OCI-LY1 (cell line): Measurements from ENCODE around the gene FN1.

Source experiments
- EZH2 ChIP-seq: fragments of 200-600 bp; sonication (generic), shearing (Covaris generic); IDR thresholded peaks from 2 replicates; pipeline ENCODE4 v1.8.0; 2017; ENCODE audit warnings: borderline replicate concordance, mixed run types, mild to moderate bottlenecking, antibody characterized with exemption, low read length, moderate library complexity, mixed read lengths
- TF ChIP-seq, protein P1 (sequence below): fragments of 200-600 bp; sonication (generic), shearing (Covaris generic); IDR thresholded peaks from 2 replicates; pipeline ENCODE4 v1.5.1; 2017; ENCODE audit warnings: mild to moderate bottlenecking, antibody characterized with exemption, low read length, moderate library complexity, mixed read lengths

DNA sequence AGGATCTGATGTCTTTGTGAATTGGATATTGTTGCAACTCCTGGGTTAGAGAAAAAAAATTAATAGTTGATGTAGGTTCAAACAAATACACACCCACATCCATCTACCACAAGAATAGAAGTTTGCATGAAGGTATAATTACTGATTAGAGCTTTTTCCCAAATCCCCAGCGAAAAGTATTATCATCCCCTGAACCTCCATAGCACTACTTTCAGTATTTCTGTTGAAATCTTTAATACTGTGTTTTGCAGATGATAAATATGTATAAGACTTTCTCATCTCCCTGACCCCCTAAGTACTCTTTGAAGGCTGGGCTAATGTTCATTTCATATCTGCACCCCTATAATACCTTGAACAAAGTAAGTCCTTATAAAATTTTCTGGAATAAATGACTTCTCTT lies 6.4 kb downstream of the FN1 start:
- TF ChIP-seq, protein P1, sequence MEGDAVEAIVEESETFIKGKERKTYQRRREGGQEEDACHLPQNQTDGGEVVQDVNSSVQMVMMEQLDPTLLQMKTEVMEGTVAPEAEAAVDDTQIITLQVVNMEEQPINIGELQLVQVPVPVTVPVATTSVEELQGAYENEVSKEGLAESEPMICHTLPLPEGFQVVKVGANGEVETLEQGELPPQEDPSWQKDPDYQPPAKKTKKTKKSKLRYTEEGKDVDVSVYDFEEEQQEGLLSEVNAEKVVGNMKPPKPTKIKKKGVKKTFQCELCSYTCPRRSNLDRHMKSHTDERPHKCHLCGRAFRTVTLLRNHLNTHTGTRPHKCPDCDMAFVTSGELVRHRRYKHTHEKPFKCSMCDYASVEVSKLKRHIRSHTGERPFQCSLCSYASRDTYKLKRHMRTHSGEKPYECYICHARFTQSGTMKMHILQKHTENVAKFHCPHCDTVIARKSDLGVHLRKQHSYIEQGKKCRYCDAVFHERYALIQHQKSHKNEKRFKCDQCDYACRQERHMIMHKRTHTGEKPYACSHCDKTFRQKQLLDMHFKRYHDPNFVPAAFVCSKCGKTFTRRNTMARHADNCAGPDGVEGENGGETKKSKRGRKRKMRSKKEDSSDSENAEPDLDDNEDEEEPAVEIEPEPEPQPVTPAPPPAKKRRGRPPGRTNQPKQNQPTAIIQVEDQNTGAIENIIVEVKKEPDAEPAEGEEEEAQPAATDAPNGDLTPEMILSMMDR: no peak
- no peak for TF ChIP-seq EZH2
